Neural progenitor cell (in vitro differentiated cells): ENCODE data around the gene PQBP1. TPM values are rescaled to one million over a fixed set of nuclear protein-coding genes. Genes with fewer than 3 reads are reported as not detected.

ENCODE experiments used
- DNase-seq: peaks from one replicate; pipeline ENCODE4 v3.0.0-alpha.2; 2016; ENCODE audit warnings: low spot score
- H2AFZ ChIP-seq: fragments of 200-600 bp; sonication (generic); replicated peaks from 2 replicates; pipeline ENCODE4 v1.6.1; 2016; ENCODE audit warnings: antibody characterized with exemption
- H3F3A ChIP-seq: fragments of 200-600 bp; sonication (generic); 2 replicates; pipeline ENCODE4 v1.6.1; 2016; ENCODE audit warnings: antibody characterized with exemption, low read depth
- H3K27ac ChIP-seq: fragments of 200-600 bp; sonication (generic); 2 replicates; pipeline ENCODE4 v1.5.1; 2016; ENCODE audit warnings: mild to moderate bottlenecking
- H3K27me3 ChIP-seq: fragments of 200-600 bp; sonication (generic); 2 replicates; pipeline ENCODE4 v1.6.1; 2016; ENCODE audit warnings: mild to moderate bottlenecking, moderate library complexity
- H3K36me3 ChIP-seq: fragments of 200-600 bp; sonication (generic); 2 replicates; pipeline ENCODE4 v1.5.1; 2016
- H3K4me1 ChIP-seq: fragments of 200-600 bp; sonication (generic); 2 replicates; pipeline ENCODE4 v1.6.1; 2016; ENCODE audit warnings: mixed run types
- H3K4me2 ChIP-seq: fragments of 200-600 bp; sonication (generic); 2 replicates; pipeline ENCODE4 v1.6.1; 2016
- H3K4me3 ChIP-seq: fragments of 200-600 bp; sonication (generic); 2 replicates; pipeline ENCODE4 v1.5.1; 2016
- H3K79me2 ChIP-seq: fragments of 200-600 bp; sonication (generic); 2 replicates; pipeline ENCODE4 v1.6.1; 2016; ENCODE audit warnings: low read depth
- H3K9ac ChIP-seq: fragments of 200-600 bp; sonication (generic); 2 replicates; pipeline ENCODE4 v1.6.1; 2016
- H3K9me3 ChIP-seq: fragments of 200-600 bp; sonication (generic); 2 replicates; pipeline ENCODE4 v1.5.1; 2016; ENCODE audit warnings: low read depth
- H4K20me1 ChIP-seq: fragments of 200-600 bp; sonication (generic); 2 replicates; pipeline ENCODE4 v1.6.1; 2016; ENCODE audit warnings: low read depth
- H3K27ac Mint-ChIP-seq: 3 replicates; pipeline ENCODE4 v1.8.0; 2021; ENCODE audit warnings: mixed read lengths
- H3K27me3 Mint-ChIP-seq: 2 replicates; pipeline ENCODE4 v1.8.0; 2022; ENCODE audit warnings: low read depth, mild to moderate bottlenecking, inconsistent platforms, moderate library complexity, mixed read lengths; ENCODE audit not compliant: insufficient read depth
- H3K36me3 Mint-ChIP-seq: 3 replicates; pipeline ENCODE4 v1.8.0; 2021; ENCODE audit warnings: mixed read lengths
- H3K4me1 Mint-ChIP-seq: 3 replicates; pipeline ENCODE4 v1.8.0; 2021; ENCODE audit warnings: mixed read lengths
- H3K4me3 Mint-ChIP-seq: 3 replicates; pipeline ENCODE4 v1.8.0; 2021; ENCODE audit warnings: mild to moderate bottlenecking, moderate library complexity, mixed read lengths
- H3K9me3 Mint-ChIP-seq: 3 replicates; pipeline ENCODE4 v1.8.0; 2020; ENCODE audit warnings: mixed read lengths
- CTCF ChIP-seq: fragments of 200-600 bp; sonication (generic); IDR thresholded peaks from 2 replicates; pipeline ENCODE4 v1.5.1; 2017; ENCODE audit warnings: antibody characterized with exemption, mild to moderate bottlenecking
- EZH2 ChIP-seq: fragments of 200-600 bp; sonication (generic); IDR thresholded peaks from 2 replicates; pipeline ENCODE4 v1.6.1; 2017; ENCODE audit warnings: antibody characterized with exemption, mild to moderate bottlenecking, moderate library complexity
- EZH2phosphoT487 ChIP-seq: fragments of 200-600 bp; sonication (generic); IDR thresholded peaks from 2 replicates; pipeline ENCODE4 v1.6.1; 2017; ENCODE audit warnings: antibody characterized with exemption
- total RNA-seq: library from RNA; depleted of rRNA; stranded (reverse); fragments of >200 nt; gene quantifications from 2 replicates; pipeline ENCODE4 v1.2.3, GENCODE V29; 2015; ENCODE audit warnings: low replicate concordance

Gene PQBP1
- total RNA-seq, 1 donor from 2014 or later: 26.9 TPM

DNA sequence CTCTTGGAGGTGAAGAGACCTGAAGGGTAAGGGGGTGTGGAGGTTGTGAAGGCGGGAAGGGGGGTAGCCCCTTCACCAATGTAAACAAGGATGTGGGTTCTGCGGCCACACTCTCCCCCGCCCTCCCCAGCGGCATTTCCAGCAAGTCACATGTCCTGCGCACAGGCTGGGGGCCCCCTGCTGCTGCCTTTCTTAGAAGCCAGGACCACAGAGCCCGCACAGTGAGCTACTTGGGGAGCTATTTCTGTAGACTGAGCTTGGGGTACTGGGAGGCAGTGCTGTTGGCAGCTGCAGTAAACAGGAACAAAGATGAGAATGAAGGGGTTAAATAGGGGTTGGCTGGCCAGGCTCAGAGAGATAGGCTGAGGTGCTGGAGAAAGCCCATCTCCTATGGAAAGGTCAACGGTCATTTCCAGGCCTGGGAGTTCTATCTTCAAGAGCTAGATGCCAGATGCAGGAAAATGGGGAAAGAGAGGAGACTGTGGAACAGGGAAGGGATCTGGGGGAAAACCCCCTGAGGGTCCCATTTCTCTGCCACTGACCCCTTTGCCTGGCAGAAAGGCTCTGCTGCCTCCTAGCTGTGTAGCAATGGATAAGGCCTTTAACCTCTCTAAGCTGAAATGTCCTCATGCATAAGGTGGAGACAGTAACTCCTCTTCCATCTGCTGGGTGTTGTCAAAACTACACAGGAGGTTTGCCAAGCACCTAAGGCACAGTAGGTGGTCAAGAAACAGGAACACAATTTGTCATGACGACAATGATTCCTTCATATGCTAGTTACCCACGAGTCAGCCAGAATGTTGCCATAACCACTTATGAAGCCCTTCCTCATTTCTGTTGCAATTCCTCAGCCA, 39.6 kb downstream of the PQBP1 start:
- peaks cover 3% of the 10 kb centered on the region for H3F3A ChIP-seq
- no peak overlapping the region for H3K27ac ChIP-seq
- Mint-ChIP-seq H3K36me3 (peaks cover 9% of the 10 kb centered on the region), H3K9me3 (peaks cover 10% of the 10 kb centered on the region), H3K4me1 (no peaks in the 10 kb centered on the region), H3K27ac (no peak overlapping the region), H3K4me3 (no peak overlapping the region), H3K27me3 (peaks cover 4% of the 10 kb centered on the region)
- no peak overlapping the region for H3K9ac ChIP-seq
- no peaks in the 10 kb centered on the region for H3K9me3 ChIP-seq
- peaks cover 15% of the 10 kb centered on the region for H4K20me1 ChIP-seq
- H2AFZ ChIP-seq: no peak overlapping the region
- peak overlapping the region; percentile 33 for H3K4me2 ChIP-seq
- no peaks in the 10 kb centered on the region for H3K4me1 ChIP-seq
- H3K36me3 ChIP-seq: no peaks in the 10 kb centered on the region
- H3K79me2 ChIP-seq: peaks cover 55% of the 10 kb centered on the region
- peak; percentile 39 for DNase-seq
- TF ChIP-seq EZH2 (no peak), CTCF (peak; percentile 46), EZH2phosphoT487 (no peak)
- no peak overlapping the region for H3K4me3 ChIP-seq
- no peaks in the 10 kb centered on the region for H3K27me3 ChIP-seq

DNA sequence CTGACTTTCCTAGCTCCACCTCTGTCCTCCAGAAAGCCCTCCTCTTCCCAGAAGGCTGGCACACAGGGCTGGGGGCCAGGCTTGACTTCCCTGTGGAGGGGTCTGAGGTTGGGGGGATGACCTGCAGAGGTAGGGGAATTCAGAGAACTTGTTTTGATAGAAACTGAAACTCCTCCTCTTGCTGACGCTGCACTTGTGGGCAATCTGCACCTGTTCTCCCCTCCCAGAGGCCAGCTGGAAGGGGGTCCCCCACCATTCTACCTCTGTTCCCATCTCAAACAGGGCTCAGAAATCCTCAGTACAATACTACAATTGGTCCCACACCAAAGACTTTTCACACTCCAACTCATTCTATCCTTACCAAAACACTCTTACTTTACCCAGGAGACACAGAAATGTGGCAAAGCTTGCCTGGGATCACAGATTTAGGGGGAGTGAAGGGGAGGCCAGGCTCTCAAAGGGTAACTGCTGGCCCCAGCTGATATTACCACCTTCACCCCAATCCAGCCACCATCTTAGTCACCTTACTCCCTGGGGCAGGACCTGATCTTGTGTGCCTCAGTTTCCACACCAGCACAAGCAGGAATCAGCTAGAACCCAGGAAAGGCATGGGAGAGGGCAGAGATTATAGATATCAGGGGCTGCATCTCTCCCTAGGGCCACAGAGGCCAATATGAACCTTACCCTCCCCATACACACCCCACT, 41.1 kb downstream of the PQBP1 start:
- no peaks in the 10 kb centered on the region for H3K4me1 Mint-ChIP-seq
- H3K9me3 Mint-ChIP-seq: peaks cover 8% of the 10 kb centered on the region
- Histone ChIP-seq H3K4me1 (no peaks in the 10 kb centered on the region), H3K4me3 (no peak overlapping the region), H3F3A (peaks cover 3% of the 10 kb centered on the region), H4K20me1 (peaks cover 15% of the 10 kb centered on the region), H3K4me2 (no peak overlapping the region), H3K36me3 (no peaks in the 10 kb centered on the region), H3K9ac (no peak overlapping the region), H3K27me3 (no peaks in the 10 kb centered on the region), H3K27ac (no peak overlapping the region), H2AFZ (no peak overlapping the region), H3K9me3 (no peaks in the 10 kb centered on the region), H3K79me2 (peaks cover 69% of the 10 kb centered on the region)
- H3K36me3 Mint-ChIP-seq: peaks cover 5% of the 10 kb centered on the region
- H3K27me3 Mint-ChIP-seq: peaks cover 6% of the 10 kb centered on the region
- no peak overlapping the region for H3K27ac Mint-ChIP-seq
- no peak overlapping the region for H3K4me3 Mint-ChIP-seq
- no peak for DNase-seq
- TF ChIP-seq EZH2: no peak
- no peak for TF ChIP-seq CTCF
- no peak for TF ChIP-seq EZH2phosphoT487

GRCh38 chrX:48939524-48940228, 41.9 kb downstream of the PQBP1 start:
- Mint-ChIP-seq H3K9me3 (peaks cover 8% of the 10 kb centered on the region), H3K36me3 (peaks cover 4% of the 10 kb centered on the region)

More at GRCh38 chrX:48939524-48940228, 41.9 kb downstream of the PQBP1 start:
- H3F3A ChIP-seq: peaks cover 3% of the 10 kb centered on the region
- TF ChIP-seq CTCF: no peak
- TF ChIP-seq EZH2: no peak
- no peak for TF ChIP-seq EZH2phosphoT487
- no peaks in the 10 kb centered on the region for H3K36me3 ChIP-seq
- H3K27me3 Mint-ChIP-seq: peaks cover 6% of the 10 kb centered on the region
- no peak overlapping the region for H3K27ac Mint-ChIP-seq
- H2AFZ ChIP-seq: no peak overlapping the region
- H3K4me1 Mint-ChIP-seq: no peaks in the 10 kb centered on the region
- H3K79me2 ChIP-seq: peaks cover 77% of the 10 kb centered on the region
- H3K27me3 ChIP-seq: no peaks in the 10 kb centered on the region
- H3K9ac ChIP-seq: no peak overlapping the region
- peaks cover 20% of the 10 kb centered on the region for H4K20me1 ChIP-seq
- no peak for DNase-seq
- H3K4me3 Mint-ChIP-seq: no peak overlapping the region
- H3K4me1 ChIP-seq: no peaks in the 10 kb centered on the region
- H3K4me3 ChIP-seq: no peak overlapping the region
- H3K4me2 ChIP-seq: no peak overlapping the region
- no peaks in the 10 kb centered on the region for H3K9me3 ChIP-seq
- no peak overlapping the region for H3K27ac ChIP-seq
